Measurements from ENCODE around the gene PLXNA4.

GRCh38 chr7:132451161-132451560 is 125.1 kb downstream of the PLXNA4 start:
- TF ChIP-seq POLR2A (IDR thresholded peaks at IDR 0.05; ENCODE audit: low read length) (no peak), GATA1 (IDR thresholded peaks at IDR 0.05; ENCODE audit: low read depth, low read length) (no peak)

Measured in erythroblast (primary cell).